GM18951 (cell line): ENCODE measurements around the gene CARHSP1.

Experiments used
- POLR2A ChIP-seq: IDR thresholded peaks from 4 replicates; pipeline ENCODE4 v1.6.1; 2011; ENCODE audit warnings: mild to moderate bottlenecking; ENCODE audit not compliant: insufficient read length, insufficient read depth; ENCODE audit errors: extremely low read depth
- in situ Hi-C: fragments of 300-500 bp; cut with MboI; formaldehyde crosslinking; loops from one replicate; pipeline ENCODE4 v1.12.0; 2022; ENCODE audit warnings: low sequenced_read_pairs, mixed read lengths, inconsistent platforms; ENCODE audit not compliant: unreplicated experiment

The CARHSP1 gene

DNA sequence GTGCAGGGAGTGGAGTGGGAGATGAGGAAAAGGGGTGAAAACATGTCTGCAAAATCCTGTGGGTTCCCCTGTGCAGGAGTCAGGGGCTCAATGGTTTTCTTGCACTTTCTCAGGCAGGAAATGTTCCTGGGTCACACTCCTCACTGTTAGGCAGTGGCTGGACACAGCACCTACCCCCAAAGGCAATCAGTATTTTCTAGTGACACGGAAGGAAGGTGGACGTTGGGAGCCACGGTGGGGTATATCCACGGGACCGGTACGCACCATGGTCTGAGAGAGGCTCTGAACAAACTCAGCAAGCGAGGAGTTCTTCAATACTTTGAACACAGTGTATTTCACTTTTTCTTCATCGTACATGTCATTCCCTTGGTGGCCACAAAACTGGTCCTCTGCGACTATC is 34.2 kb upstream of the CARHSP1 start:
- in situ Hi-C loops = no loop called here

DNA sequence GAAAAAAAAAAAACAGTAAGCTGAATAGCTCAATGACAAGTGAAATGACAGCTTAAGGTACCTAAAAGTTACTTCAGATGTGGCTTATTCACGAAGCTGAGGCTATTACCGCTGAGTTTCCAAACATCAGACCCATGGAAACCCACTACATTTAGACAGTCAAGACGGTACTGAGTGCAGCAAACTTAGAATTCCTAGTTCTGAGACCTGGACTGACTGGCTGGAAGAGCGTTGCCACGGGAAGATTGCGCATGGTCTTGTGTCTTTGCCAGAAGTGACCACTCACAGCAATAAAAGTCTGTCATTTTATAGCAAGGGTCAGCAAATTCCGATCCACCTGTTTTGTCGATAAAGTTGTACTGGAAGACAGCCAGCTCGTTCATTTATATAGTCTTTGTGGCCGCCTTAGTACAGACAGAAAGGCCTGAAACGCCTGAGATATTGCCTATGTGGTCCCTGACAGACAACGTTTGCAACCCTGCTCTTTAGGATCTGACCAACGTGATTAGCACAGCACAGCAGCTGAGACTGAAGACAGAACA is 32.6 kb upstream of the CARHSP1 start:
- TF ChIP-seq POLR2A = no peak
- in situ Hi-C loops = no loop called here

More for the DNA sequence above, 34.2 kb upstream of the CARHSP1 start:
- no peak for TF ChIP-seq POLR2A

DNA sequence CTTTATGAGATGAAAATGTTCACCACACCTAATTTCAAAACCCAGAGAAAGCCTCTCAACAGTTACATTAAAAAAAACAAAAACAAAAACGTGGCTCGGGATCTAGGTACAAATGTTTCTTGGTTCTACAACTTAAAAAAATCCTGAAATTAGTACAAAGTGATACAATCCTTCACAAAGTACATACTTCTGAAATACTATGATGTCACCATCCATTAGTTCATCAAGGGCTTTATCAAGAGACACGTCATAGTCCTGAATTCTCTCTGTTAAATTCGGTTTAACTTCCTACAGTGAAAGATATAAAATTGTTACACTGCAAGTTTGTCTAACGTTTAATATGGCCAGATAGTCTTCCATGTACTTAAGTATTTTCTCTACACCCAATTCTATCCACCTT is 31.5 kb upstream of the CARHSP1 start:
- in situ Hi-C loops = no loop called here

DNA sequence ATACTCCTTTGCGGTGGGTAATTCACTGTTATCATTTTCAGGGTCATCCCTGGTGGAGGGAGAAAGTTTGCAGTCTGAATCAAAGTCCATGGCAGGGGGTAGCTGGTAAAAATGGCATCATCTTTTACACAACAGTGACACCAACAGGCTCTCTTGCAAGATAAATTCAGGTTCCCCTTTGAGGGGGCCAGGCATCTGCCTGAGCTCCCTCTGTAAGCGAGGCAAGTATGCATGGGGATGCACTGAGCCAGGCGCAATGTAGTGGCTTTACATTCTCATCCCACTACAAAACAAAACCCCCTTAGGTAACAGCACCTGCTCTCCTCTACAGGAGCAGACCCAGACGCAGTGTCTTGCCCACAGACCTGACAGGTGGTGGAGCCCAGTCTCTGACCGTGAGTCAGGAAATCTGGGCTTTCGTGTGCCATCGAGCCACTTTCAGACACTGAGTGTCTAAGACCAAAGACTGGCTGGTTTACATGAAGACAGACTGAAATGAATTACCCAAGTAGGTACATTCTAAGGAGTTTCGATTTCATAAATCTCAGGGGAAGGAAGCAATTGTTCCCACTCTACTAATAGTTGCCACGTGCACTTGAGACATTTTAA is 31.0 kb upstream of the CARHSP1 start:
- no peak for TF ChIP-seq POLR2A
- in situ Hi-C loops = no loop called here

More for the DNA sequence above, 31.5 kb upstream of the CARHSP1 start:
- TF ChIP-seq POLR2A = no peak

DNA sequence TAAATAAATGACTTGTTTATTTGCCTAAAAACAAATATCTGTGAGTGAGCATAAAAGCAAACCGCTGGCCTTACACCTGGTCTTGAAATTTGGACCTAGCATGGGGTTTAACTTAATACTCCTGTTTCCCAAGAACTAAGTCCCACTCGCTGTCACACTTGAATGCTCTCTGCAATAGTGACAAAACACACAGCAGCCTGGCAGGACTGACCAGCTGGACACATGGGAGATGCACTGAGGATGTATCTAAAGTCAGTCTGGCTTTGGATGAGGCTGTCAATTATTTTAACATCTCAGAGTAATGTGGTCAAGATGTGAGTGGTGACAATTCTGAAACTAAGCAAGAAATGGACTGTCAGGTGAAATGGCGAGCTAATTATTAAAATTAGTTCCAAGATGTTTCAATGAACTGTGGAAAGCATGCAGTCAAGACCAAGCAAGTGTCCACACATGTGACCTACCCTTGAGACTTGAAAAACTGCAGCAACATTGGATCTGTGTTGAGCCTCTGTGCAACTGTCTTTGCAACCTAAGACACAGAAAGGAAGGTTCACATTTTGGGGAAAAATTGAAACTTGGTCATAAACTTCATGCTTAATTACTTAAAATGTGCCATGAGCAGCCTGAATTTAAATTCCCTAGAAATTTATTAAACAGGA is 30.0 kb upstream of the CARHSP1 start:
- in situ Hi-C loops = no loop called here

DNA sequence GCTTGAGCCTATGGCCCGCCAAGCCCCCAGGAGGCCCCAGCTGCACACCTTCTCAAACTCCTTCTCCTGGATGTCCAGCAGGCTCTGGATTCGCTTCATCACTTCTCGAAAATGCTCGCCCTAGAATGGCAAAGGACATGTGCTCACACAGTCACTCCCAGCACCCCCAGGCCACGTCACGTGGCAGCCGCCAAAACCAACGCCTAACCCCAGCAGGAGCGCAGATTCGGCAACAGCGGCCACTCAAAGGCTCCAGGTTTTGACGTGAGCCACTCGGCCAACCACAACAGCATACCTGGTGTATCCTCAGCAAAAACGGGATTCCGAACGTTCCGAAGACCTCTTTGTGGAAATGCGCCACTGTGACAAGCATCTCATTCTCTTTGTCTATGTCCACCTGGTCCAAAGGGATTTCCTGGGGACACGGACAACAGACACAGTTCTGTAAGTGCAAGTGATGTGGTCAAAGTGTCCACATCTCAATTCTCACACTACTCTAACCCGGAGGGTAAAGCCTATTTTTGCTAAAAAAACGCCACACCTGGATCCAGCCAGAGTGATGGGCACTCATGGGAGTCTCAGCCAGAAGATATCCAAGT is 26.0 kb upstream of the CARHSP1 start:
- TF ChIP-seq POLR2A = no peak
- in situ Hi-C loops = no loop called here

More for the DNA sequence above, 30.0 kb upstream of the CARHSP1 start:
- TF ChIP-seq POLR2A = no peak

DNA sequence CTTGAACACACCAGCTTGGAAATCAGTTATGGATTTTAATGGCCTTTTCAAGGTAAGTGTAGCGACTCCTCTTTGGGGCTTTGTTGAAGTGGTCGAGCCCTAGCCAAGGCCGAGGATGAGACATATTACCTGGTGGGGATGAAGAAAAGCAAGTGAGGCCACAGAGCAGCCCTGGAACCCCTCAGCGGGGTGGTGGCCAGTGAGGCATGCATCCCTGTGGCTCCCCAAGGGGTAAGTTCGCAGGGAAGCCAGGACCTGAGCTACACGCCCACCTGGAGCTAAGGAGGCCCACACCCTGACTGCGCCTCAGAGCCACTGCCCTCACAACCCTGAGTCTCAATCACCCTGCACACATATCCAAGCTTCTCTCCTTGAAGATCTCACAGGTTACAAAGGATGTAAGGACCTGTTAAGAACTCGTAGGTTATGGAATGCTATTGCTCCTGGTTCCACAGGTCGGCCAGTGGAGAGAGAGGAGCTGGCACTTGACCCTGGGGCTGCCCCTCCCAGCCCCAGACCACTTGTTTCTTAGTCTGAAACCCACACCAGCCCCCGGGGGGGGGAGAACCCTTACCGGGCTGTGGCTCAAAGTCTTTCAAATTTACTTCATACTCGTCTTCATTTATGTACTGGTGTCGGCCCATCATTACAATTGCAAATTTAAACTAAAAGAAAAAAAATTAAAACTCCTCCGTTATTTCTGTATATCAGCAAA is 25.3 kb upstream of the CARHSP1 start:
- in situ Hi-C loops = no loop called here
- TF ChIP-seq POLR2A = no peak

DNA sequence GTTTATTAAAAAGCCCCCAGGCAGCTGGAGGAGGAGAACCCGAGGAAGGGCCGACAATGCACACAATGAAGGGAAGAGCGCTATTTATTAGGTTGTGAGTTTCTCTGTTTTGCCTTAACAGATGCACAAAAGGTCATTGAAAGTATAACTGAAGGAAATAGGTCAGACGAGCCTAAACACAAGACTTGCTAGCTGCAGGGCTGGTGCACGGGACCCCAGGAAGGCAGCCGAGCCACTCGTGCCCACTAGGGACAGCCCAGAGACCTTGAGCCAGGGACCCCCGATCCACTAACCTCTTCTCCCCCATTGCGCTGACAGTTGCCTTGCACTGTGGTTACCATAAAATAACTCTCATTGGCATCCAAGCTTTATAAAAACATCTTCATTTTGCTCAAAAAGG is 24.6 kb upstream of the CARHSP1 start:
- in situ Hi-C loops = no loop called here
- TF ChIP-seq POLR2A = no peak

DNA sequence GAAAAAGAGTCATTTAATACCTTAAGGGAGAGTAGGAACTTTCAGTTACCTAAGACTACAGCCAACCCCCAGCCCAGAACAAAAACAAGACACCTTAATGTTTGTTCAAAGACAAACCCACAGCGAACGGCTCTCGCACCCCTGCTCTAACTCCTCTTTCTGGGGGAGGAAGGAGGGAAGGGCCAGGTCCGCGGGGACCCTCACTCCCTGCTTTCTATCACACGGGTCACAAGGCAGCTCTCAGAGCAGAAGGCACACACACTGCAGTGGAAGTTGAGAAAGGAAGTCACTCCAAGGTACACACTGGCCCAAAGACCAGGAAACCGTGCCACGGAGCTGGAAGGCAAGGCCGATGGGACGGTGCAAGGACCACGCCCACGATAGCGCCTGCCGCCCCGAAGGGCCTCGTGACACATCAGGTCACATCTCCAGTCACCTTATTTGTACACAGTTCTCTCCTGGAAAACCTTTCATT is 23.3 kb upstream of the CARHSP1 start:
- in situ Hi-C loops = no loop called here
- peak; percentile 32 for TF ChIP-seq POLR2A

DNA sequence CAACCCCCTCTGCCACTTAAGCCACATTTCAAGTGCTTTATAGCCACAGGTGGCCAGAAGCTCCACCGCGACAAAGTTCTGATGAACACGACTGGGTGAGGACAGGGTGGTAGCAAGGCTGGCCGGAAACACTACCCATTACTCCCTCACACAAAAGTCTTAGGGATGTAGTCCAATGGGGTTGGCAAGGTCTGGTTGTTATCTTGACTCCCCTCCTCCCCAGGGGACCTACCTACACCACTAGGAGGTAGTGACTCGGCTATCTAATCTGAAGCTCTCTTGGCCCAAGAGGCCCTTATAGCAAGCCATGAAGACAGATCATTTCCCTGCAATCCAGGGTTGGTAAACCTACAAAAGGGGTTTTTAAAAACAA is 21.7 kb upstream of the CARHSP1 start:
- in situ Hi-C loops = no loop called here
- no peak for TF ChIP-seq POLR2A

DNA sequence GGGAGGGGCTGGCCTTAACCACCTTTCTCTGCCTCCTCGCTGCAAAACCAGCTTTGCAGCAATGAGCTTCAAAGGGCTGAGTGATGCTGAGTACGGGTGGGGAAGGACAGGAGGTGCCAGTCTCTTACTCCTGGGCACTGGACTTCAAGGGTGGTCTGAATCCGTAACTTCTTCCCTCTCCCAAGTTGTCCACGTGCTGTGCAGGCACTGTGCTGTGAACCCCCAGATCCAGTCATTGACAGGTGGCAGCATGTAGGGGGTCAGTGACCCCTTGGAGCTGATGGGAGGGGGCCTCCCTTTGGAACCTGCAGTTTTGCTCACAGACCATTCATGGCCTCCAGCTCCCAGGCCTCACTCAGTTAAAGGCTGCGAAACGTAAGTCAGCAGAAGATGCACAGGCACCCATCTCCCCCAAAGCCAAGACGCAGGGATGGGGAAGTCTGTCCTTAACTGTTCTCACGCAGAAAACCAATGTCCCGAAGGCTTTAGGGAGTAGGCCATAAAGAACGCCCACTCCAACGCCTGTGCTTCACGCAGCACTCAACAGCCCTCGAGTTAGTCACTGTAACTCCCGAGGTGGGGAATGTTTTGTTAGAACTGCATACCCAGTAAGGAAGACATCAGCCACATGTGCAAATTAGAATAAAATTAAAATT is 21.2 kb upstream of the CARHSP1 start:
- in situ Hi-C loops = loop anchor here (10.0 kb wide), 1 partner anchor 225 kb away; no protein-coding TSS in a partner anchor
- TF ChIP-seq POLR2A = peak; percentile 10
